HepG2 (cell line): ENCODE results near the gene CKAP5. TPM values are rescaled to one million over a fixed set of nuclear protein-coding genes. Genes with fewer than 3 reads are reported as not detected.

Source experiments
- DR1 ChIP-seq: sonication (generic); formaldehyde crosslinking; IDR thresholded peaks from 2 replicates; pipeline ENCODE4 v1.8.0; 2021; ENCODE audit warnings: mild to moderate bottlenecking, missing genetic modification reagents, inconsistent platforms
- ELF3 ChIP-seq: IDR thresholded peaks from 2 replicates; pipeline ENCODE4 v1.6.1; 2016; ENCODE audit warnings: missing genetic modification reagents, missing compliant biosample characterization
- ETV6 ChIP-seq: sonication (generic); formaldehyde crosslinking; conservative IDR thresholded peaks from 2 replicates; pipeline ENCODE4 v1.4.0; 2020; ENCODE audit warnings: missing genetic modification reagents
- NCOA1 ChIP-seq: sonication (generic); formaldehyde crosslinking; IDR thresholded peaks from 2 replicates; pipeline ENCODE4 v1.9.0; 2021; ENCODE audit warnings: missing genetic modification reagents
- NKX3-1 ChIP-seq: sonication (generic); formaldehyde crosslinking; IDR thresholded peaks from 2 replicates; pipeline ENCODE4 v1.5.0; 2020; ENCODE audit warnings: missing genetic modification reagents
- NONO ChIP-seq, 2 experiments: fragments of 450-650 bp in 1 of 2; sonication (generic) in 1 of 2; formaldehyde crosslinking in 1 of 2; IDR thresholded peaks in 1 of 2; conservative IDR thresholded peaks in 1 of 2; 2 replicates each; pipeline versions ENCODE4 v1.6.1 to v1.8.0; 2017 to 2022; ENCODE audit warnings: mild to moderate bottlenecking in 1 of 2, missing genetic modification reagents in 1 of 2, moderate library complexity in 1 of 2
- PTBP1 ChIP-seq: fragments of 200-400 bp; formaldehyde crosslinking; IDR thresholded peaks from 2 replicates; pipeline ENCODE4 v1.6.1; 2018; ENCODE audit warnings: low read length, low read depth; ENCODE audit not compliant: poor library complexity, severe bottlenecking
- REL ChIP-seq: sonication (generic); formaldehyde crosslinking; conservative IDR thresholded peaks from 2 replicates; pipeline ENCODE4 v1.8.0; 2022; ENCODE audit warnings: mild to moderate bottlenecking, missing genetic modification reagents, moderate library complexity
- RNF2 ChIP-seq: fragments of 450-650 bp; conservative IDR thresholded peaks from 2 replicates; pipeline ENCODE4 v1.6.1; 2016; ENCODE audit warnings: low read depth
- SNRNP70 ChIP-seq: fragments of 200-400 bp; formaldehyde crosslinking; IDR thresholded peaks from 2 replicates; pipeline ENCODE4 v1.6.1; 2017; ENCODE audit warnings: mild to moderate bottlenecking, low read depth, low read length, moderate library complexity
- TEAD3 ChIP-seq: optimal IDR thresholded peaks from 2 replicates; pipeline ENCODE3; 2016; ENCODE audit warnings: borderline replicate concordance
- TEF ChIP-seq: sonication (generic); formaldehyde crosslinking; IDR thresholded peaks from 2 replicates; pipeline ENCODE4 v1.5.0; 2020; ENCODE audit warnings: missing genetic modification reagents
- TRIM24 ChIP-seq: sonication (generic); formaldehyde crosslinking; IDR thresholded peaks from 2 replicates; pipeline ENCODE4 v1.8.0; 2022; ENCODE audit warnings: mild to moderate bottlenecking, missing genetic modification reagents
- ZEB1 ChIP-seq: IDR thresholded peaks from 2 replicates; pipeline ENCODE4 v1.6.1; 2012; ENCODE audit warnings: mild to moderate bottlenecking, low read depth, inconsistent platforms; ENCODE audit not compliant: insufficient replicate concordance
- ZNF160 ChIP-seq: sonication (generic); formaldehyde crosslinking; IDR thresholded peaks from 2 replicates; pipeline ENCODE4 v1.8.0; 2022; ENCODE audit warnings: mild to moderate bottlenecking, inconsistent platforms, missing genetic modification reagents
- ZNF17 ChIP-seq: sonication (generic); formaldehyde crosslinking; IDR thresholded peaks from 2 replicates; pipeline ENCODE4 v1.5.0; 2020; ENCODE audit warnings: mild to moderate bottlenecking, missing genetic modification reagents
- ZNF180 ChIP-seq: sonication (generic); formaldehyde crosslinking; IDR thresholded peaks from 2 replicates; pipeline ENCODE4 v1.4.0; 2020; ENCODE audit warnings: low read depth, missing genetic modification reagents, borderline replicate concordance
- ZNF207 ChIP-seq: fragments of 450-650 bp; IDR thresholded peaks from 2 replicates; pipeline ENCODE4 v1.6.1; 2016; ENCODE audit warnings: antibody characterized with exemption, borderline replicate concordance
- ZNF350 ChIP-seq: sonication (generic); formaldehyde crosslinking; IDR thresholded peaks from 2 replicates; pipeline ENCODE4 v1.4.0; 2020; ENCODE audit warnings: mild to moderate bottlenecking, low read depth, missing genetic modification reagents, borderline replicate concordance
- ZNF558 ChIP-seq: sonication (generic); formaldehyde crosslinking; IDR thresholded peaks from 2 replicates; pipeline ENCODE4 v1.9.0; 2022; ENCODE audit warnings: mild to moderate bottlenecking, missing genetic modification reagents, borderline replicate concordance
- ZNF563 ChIP-seq: sonication (generic); formaldehyde crosslinking; IDR thresholded peaks from 2 replicates; pipeline ENCODE4 v1.8.0; 2022; ENCODE audit warnings: mild to moderate bottlenecking, moderate library complexity, missing genetic modification reagents
- ZNF564 ChIP-seq: sonication (generic); formaldehyde crosslinking; IDR thresholded peaks from 2 replicates; pipeline ENCODE4 v1.8.1; 2023; ENCODE audit warnings: mild to moderate bottlenecking, missing genetic modification reagents
- ZNF614 ChIP-seq: IDR thresholded peaks from 2 replicates; pipeline ENCODE4 v1.6.1; 2018; ENCODE audit warnings: missing biosample characterization, missing genetic modification reagents, inconsistent platforms, borderline replicate concordance
- ZNF644 ChIP-seq: IDR thresholded peaks from 2 replicates; pipeline ENCODE4 v1.6.1; 2016; ENCODE audit warnings: low read depth
- ZNF777 ChIP-seq: sonication (generic); formaldehyde crosslinking; IDR thresholded peaks from 2 replicates; pipeline ENCODE4 v1.4.0; 2020; ENCODE audit warnings: missing genetic modification reagents
- polyA plus RNA-seq, 8 experiments: library from polyadenylated mRNA; depleted of rRNA in 3 of 8; stranded (reverse) in 7 of 8; unstranded in 1 of 8; fragments of >200 nt; fragmentation: Illumina TruSeq in 4 of 8; extraction: Trizol in 4 of 8; gene quantifications; 2 replicates each; pipeline versions ENCODE4 v1.2.1 to v1.2.3, GENCODE V29; 2011 to 2016; ENCODE audit warnings: low read depth in 4 of 8, missing spikeins in 1 of 8, mixed read lengths in 1 of 8; ENCODE audit not compliant: insufficient read depth in 1 of 8
- total RNA-seq, 5 experiments: library from RNA; depleted of rRNA; stranded (reverse); fragments of >200 nt; fragmentation: Illumina TruSeq; extraction: Trizol; gene quantifications; 2 replicates each; pipeline ENCODE4 v1.2.3, GENCODE V29; 2016; ENCODE audit warnings: low read depth in 1 of 5
- TF ChIP-seq, protein P1 (sequence below): sonication (generic); formaldehyde crosslinking; IDR thresholded peaks from 2 replicates; pipeline ENCODE4 v1.4.0; 2020; ENCODE audit warnings: missing genetic modification reagents, mild to moderate bottlenecking, borderline replicate concordance

CKAP5 gene
- total and polyA plus RNA-seq, 2 of the 13 experiments (the other 11 are each of a cell fraction or from before 2014, with no cell fraction given) = 79.2 to 103 TPM

- TF ChIP-seq, protein P1, sequence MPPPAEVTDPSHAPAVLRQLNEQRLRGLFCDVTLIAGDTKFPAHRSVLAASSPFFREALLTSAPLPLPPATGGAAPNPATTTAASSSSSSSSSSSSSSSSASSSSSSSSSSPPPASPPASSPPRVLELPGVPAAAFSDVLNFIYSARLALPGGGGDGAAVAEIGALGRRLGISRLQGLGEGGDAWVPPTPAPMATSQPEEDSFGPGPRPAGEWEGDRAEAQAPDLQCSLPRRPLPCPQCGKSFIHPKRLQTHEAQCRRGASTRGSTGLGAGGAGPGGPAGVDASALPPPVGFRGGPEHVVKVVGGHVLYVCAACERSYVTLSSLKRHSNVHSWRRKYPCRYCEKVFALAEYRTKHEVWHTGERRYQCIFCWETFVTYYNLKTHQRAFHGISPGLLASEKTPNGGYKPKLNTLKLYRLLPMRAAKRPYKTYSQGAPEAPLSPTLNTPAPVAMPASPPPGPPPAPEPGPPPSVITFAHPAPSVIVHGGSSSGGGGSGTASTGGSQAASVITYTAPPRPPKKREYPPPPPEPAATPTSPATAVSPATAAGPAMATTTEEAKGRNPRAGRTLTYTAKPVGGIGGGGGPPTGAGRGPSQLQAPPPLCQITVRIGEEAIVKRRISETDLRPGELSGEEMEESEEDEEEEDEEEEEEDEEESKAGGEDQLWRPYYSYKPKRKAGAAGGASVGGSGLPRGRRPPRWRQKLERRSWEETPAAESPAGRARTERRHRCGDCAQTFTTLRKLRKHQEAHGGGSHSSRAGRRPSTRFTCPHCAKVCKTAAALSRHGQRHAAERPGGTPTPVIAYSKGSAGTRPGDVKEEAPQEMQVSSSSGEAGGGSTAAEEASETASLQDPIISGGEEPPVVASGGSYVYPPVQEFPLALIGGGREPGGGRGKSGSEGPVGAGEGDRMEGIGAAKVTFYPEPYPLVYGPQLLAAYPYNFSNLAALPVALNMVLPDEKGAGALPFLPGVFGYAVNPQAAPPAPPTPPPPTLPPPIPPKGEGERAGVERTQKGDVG (CRISPR knock-in tag) = no peak
- TF ChIP-seq TEAD3 (CRISPR knock-in tag) = no peak
- TF ChIP-seq NONO (IDR thresholded peaks at IDR 0.05) = no peak
- TF ChIP-seq NONO (CRISPR knock-in tag; conservative IDR thresholded peaks at IDR 0.05) = no peak
- TF ChIP-seq ZNF564 (CRISPR knock-in tag) = peak; percentile 86; the same call in 1 of the 2 replicates
- TF ChIP-seq ZNF558 (CRISPR knock-in tag) = peak; percentile 73; the same call in 1 of the 2 replicates
- peak; percentile 87 for TF ChIP-seq DR1 (CRISPR knock-in tag)
- TF ChIP-seq SNRNP70 = no peak
- no peak; the same call in 1 of the 2 replicates for TF ChIP-seq REL (CRISPR knock-in tag)
- no peak for TF ChIP-seq NCOA1 (CRISPR knock-in tag)
- TF ChIP-seq TEF (CRISPR knock-in tag) = no peak
- no peak for TF ChIP-seq ZNF207
- TF ChIP-seq ETV6 (CRISPR knock-in tag) = no peak; the same call in 1 of the 2 replicates
- no peak; the same call in none of the 2 replicates for TF ChIP-seq ZNF777
- no peak for TF ChIP-seq TRIM24 (CRISPR knock-in tag)
- peak; percentile 51 for TF ChIP-seq ZNF563 (CRISPR knock-in tag)
- TF ChIP-seq RNF2 = no peak; the same call in 1 of the 2 replicates
- peak; percentile 45; the same call in 1 of the 2 replicates for TF ChIP-seq ELF3
- no peak for TF ChIP-seq ZNF180 (CRISPR knock-in tag)
- TF ChIP-seq PTBP1 = no peak
- no peak for TF ChIP-seq ZNF644
- TF ChIP-seq ZNF160 (CRISPR knock-in tag) = no peak
- no peak for TF ChIP-seq ZEB1
- TF ChIP-seq ZNF350 (CRISPR knock-in tag) = peak; percentile 71
- TF ChIP-seq ZNF614 (CRISPR knock-in tag) = no peak
- no peak for TF ChIP-seq ZNF17 (CRISPR knock-in tag)
- TF ChIP-seq NKX3-1 = no peak
Measured at GRCh38 chr11:46845740-46846509, at the start of gene CKAP5 (continued).
